HepG2 (cell line): ENCODE data around the gene KCTD13. TPM values are rescaled to one million over a fixed set of nuclear protein-coding genes. Genes with fewer than 3 reads are reported as not detected.

Experiments used
- ASH2L ChIP-seq: fragments of 300-600, 200-600 bp; sonication (generic); IDR thresholded peaks from 2 replicates; pipeline ENCODE4 v1.7.0; 2017; ENCODE audit warnings: low read depth, mild to moderate bottlenecking, moderate library complexity, mixed read lengths, low read length; ENCODE audit not compliant: insufficient read length
- CENPT ChIP-seq: sonication (generic); formaldehyde crosslinking; IDR thresholded peaks from 2 replicates; pipeline ENCODE4 v1.8.0; 2022; ENCODE audit warnings: low read depth, mild to moderate bottlenecking, moderate library complexity, missing genetic modification reagents
- HOXA7 ChIP-seq: sonication (generic); formaldehyde crosslinking; IDR thresholded peaks from 2 replicates; pipeline ENCODE4 v1.8.1; 2022; ENCODE audit warnings: mild to moderate bottlenecking, missing genetic modification reagents, moderate library complexity
- SMAD9 ChIP-seq: sonication (generic); formaldehyde crosslinking; IDR thresholded peaks from 2 replicates; pipeline ENCODE4 v1.5.1; 2020; ENCODE audit warnings: mild to moderate bottlenecking, missing genetic modification reagents
- ZNF569 ChIP-seq: sonication (generic); formaldehyde crosslinking; IDR thresholded peaks from 2 replicates; pipeline ENCODE4 v1.5.0; 2020; ENCODE audit warnings: mild to moderate bottlenecking, missing genetic modification reagents, moderate library complexity, borderline replicate concordance
- polyA plus RNA-seq, 8 experiments: library from polyadenylated mRNA; depleted of rRNA in 3 of 8; stranded (reverse) in 7 of 8; unstranded in 1 of 8; fragments of >200 nt; fragmentation: Illumina TruSeq in 4 of 8; extraction: Trizol in 4 of 8; gene quantifications; 2 replicates each; pipeline versions ENCODE4 v1.2.1 to v1.2.3, GENCODE V29; 2011 to 2016; ENCODE audit warnings: low read depth in 4 of 8, missing spikeins in 1 of 8, mixed read lengths in 1 of 8; ENCODE audit not compliant: insufficient read depth in 1 of 8
- total RNA-seq, 5 experiments: library from RNA; depleted of rRNA; stranded (reverse); fragments of >200 nt; fragmentation: Illumina TruSeq; extraction: Trizol; gene quantifications; 2 replicates each; pipeline ENCODE4 v1.2.3, GENCODE V29; 2016; ENCODE audit warnings: low read depth in 1 of 5
- TF ChIP-seq, protein P1 (sequence below): sonication (generic); formaldehyde crosslinking; IDR thresholded peaks from 2 replicates; pipeline ENCODE4 v1.4.0; 2020; ENCODE audit warnings: missing genetic modification reagents; ENCODE audit errors: not compliant biosample characterization
- TF ChIP-seq, protein P2 (sequence below): sonication (generic); formaldehyde crosslinking; IDR thresholded peaks from 2 replicates; pipeline ENCODE4 v1.5.1; 2020; ENCODE audit warnings: missing genetic modification reagents, mild to moderate bottlenecking, borderline replicate concordance
- TF ChIP-seq, protein P3 (sequence below): sonication (generic); formaldehyde crosslinking; IDR thresholded peaks from 2 replicates; pipeline ENCODE4 v1.4.0; 2020; ENCODE audit warnings: missing genetic modification reagents, borderline replicate concordance
- TF ChIP-seq, protein P4 (sequence below): sonication (generic); formaldehyde crosslinking; IDR thresholded peaks from 2 replicates; pipeline ENCODE4 v1.4.0; 2020; ENCODE audit warnings: missing genetic modification reagents
- TF ChIP-seq, protein P5 (sequence below): sonication (generic); formaldehyde crosslinking; IDR thresholded peaks from 2 replicates; pipeline ENCODE4 v1.5.0; 2020; ENCODE audit warnings: mild to moderate bottlenecking, missing genetic modification reagents, borderline replicate concordance

KCTD13 gene
- total and polyA plus RNA-seq, 2 of the 13 experiments (the other 11 are each of a cell fraction or from before 2014, with no cell fraction given), result 6.3 to 14.7 TPM

DNA sequence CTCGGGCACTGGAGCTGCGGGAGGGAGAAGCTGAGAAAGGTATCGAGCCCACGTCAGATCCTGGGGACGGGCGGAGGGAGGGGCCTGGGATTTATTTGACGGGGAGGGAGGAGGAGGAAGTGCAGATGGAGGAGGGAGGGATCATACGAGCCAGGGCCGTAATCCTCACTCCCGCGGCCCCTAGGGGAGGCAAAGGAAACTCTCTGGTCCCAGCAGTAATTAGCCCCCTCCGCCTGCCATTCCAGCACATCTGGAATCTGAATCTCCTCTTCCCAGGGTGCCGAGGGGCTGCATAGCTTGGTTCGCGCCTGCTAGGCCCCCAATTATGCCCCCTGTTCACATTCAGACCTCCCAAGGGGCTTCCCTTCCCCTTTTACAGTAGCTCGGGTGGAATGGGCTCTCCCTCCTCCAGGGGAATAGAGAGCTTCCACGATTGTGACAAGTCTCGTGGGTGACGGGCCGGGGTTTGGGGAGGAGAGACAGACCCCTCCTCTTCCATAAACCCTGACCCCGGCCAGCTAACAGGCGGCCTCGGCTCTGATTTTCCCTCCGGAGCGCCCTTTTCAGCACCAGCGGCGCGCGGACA is 26.4 kb downstream of the KCTD13 start, which contains the start of gene SEZ6L2 (continued):
- TF ChIP-seq, protein P1, sequence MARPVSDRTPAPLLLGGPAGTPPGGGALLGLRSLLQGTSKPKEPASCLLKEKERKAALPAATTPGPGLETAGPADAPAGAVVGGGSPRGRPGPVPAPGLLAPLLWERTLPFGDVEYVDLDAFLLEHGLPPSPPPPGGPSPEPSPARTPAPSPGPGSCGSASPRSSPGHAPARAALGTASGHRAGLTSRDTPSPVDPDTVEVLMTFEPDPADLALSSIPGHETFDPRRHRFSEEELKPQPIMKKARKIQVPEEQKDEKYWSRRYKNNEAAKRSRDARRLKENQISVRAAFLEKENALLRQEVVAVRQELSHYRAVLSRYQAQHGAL (CRISPR knock-in tag), result peak; percentile 98
- TF ChIP-seq, protein P2, sequence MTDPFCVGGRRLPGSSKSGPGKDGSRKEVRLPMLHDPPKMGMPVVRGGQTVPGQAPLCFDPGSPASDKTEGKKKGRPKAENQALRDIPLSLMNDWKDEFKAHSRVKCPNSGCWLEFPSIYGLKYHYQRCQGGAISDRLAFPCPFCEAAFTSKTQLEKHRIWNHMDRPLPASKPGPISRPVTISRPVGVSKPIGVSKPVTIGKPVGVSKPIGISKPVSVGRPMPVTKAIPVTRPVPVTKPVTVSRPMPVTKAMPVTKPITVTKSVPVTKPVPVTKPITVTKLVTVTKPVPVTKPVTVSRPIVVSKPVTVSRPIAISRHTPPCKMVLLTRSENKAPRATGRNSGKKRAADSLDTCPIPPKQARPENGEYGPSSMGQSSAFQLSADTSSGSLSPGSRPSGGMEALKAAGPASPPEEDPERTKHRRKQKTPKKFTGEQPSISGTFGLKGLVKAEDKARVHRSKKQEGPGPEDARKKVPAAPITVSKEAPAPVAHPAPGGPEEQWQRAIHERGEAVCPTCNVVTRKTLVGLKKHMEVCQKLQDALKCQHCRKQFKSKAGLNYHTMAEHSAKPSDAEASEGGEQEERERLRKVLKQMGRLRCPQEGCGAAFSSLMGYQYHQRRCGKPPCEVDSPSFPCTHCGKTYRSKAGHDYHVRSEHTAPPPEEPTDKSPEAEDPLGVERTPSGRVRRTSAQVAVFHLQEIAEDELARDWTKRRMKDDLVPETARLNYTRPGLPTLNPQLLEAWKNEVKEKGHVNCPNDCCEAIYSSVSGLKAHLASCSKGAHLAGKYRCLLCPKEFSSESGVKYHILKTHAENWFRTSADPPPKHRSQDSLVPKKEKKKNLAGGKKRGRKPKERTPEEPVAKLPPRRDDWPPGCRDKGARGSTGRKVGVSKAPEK (CRISPR knock-in tag), result no peak
- TF ChIP-seq ASH2L (no peak), SMAD9 (CRISPR knock-in tag) (no peak), CENPT (CRISPR knock-in tag) (no peak), ZNF569 (CRISPR knock-in tag) (no peak), HOXA7 (CRISPR knock-in tag) (no peak; the same call in 1 of the 2 replicates)
- TF ChIP-seq, protein P3, sequence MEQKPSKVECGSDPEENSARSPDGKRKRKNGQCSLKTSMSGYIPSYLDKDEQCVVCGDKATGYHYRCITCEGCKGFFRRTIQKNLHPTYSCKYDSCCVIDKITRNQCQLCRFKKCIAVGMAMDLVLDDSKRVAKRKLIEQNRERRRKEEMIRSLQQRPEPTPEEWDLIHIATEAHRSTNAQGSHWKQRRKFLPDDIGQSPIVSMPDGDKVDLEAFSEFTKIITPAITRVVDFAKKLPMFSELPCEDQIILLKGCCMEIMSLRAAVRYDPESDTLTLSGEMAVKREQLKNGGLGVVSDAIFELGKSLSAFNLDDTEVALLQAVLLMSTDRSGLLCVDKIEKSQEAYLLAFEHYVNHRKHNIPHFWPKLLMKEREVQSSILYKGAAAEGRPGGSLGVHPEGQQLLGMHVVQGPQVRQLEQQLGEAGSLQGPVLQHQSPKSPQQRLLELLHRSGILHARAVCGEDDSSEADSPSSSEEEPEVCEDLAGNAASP (CRISPR knock-in tag), result peak; percentile 86
- TF ChIP-seq, protein P4, sequence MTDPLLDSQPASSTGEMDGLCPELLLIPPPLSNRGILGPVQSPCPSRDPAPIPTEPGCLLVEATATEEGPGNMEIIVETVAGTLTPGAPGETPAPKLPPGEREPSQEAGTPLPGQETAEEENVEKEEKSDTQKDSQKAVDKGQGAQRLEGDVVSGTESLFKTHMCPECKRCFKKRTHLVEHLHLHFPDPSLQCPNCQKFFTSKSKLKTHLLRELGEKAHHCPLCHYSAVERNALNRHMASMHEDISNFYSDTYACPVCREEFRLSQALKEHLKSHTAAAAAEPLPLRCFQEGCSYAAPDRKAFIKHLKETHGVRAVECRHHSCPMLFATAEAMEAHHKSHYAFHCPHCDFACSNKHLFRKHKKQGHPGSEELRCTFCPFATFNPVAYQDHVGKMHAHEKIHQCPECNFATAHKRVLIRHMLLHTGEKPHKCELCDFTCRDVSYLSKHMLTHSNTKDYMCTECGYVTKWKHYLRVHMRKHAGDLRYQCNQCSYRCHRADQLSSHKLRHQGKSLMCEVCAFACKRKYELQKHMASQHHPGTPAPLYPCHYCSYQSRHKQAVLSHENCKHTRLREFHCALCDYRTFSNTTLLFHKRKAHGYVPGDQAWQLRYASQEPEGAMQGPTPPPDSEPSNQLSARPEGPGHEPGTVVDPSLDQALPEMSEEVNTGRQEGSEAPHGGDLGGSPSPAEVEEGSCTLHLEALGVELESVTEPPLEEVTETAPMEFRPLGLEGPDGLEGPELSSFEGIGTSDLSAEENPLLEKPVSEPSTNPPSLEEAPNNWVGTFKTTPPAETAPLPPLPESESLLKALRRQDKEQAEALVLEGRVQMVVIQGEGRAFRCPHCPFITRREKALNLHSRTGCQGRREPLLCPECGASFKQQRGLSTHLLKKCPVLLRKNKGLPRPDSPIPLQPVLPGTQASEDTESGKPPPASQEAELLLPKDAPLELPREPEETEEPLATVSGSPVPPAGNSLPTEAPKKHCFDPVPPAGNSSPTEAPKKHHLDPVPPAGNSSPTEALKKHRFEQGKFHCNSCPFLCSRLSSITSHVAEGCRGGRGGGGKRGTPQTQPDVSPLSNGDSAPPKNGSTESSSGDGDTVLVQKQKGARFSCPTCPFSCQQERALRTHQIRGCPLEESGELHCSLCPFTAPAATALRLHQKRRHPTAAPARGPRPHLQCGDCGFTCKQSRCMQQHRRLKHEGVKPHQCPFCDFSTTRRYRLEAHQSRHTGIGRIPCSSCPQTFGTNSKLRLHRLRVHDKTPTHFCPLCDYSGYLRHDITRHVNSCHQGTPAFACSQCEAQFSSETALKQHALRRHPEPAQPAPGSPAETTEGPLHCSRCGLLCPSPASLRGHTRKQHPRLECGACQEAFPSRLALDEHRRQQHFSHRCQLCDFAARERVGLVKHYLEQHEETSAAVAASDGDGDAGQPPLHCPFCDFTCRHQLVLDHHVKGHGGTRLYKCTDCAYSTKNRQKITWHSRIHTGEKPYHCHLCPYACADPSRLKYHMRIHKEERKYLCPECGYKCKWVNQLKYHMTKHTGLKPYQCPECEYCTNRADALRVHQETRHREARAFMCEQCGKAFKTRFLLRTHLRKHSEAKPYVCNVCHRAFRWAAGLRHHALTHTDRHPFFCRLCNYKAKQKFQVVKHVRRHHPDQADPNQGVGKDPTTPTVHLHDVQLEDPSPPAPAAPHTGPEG (CRISPR knock-in tag), result no peak
- TF ChIP-seq, protein P5, sequence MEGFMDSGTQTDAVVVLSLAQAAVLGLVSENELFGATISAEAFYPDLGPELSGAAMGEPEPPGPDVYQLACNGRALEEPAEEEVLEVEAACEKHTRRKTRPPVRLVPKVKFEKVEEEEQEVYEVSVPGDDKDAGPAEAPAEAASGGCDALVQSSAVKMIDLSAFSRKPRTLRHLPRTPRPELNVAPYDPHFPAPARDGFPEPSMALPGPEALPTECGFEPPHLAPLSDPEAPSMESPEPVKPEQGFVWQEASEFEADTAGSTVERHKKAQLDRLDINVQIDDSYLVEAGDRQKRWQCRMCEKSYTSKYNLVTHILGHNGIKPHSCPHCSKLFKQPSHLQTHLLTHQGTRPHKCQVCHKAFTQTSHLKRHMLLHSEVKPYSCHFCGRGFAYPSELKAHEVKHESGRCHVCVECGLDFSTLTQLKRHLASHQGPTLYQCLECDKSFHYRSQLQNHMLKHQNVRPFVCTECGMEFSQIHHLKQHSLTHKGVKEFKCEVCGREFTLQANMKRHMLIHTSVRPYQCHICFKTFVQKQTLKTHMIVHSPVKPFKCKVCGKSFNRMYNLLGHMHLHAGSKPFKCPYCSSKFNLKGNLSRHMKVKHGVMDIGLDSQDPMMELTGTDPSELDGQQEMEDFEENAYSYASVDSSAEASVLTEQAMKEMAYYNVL (CRISPR knock-in tag), result no peak
